ENCODE data around the gene PPP1R15B. TPM values are rescaled to one million over a fixed set of nuclear protein-coding genes. Genes with fewer than 3 reads are reported as not detected.

The PPP1R15B gene
- polyA plus RNA-seq, 1 donor (not counting 4 experiments of a cell fraction or from before 2014, with no cell fraction given), result 19.1 TPM

GRCh38 chr1:204408074-204408507, 3.5 kb downstream of the PPP1R15B start:
- H3K4me3 ChIP-seq (ENCODE audit: control insufficient read depth in 2 of 3, extremely low read depth in 1 of 3, insufficient read depth in 2 of 3, low read depth in 1 of 3, low read length in 3 of 3), result peak overlapping the region; percentile 88 to 100 (median 89)
- dilution Hi-C loops (cut with MboI; ENCODE audit: extremely low pct_ligation_motif_present, low sequenced_read_pairs), result no loop called here
- peaks cover 7% of the 10 kb centered on the region for H3K4me1 ChIP-seq (ENCODE audit: control insufficient read depth, extremely low read depth, insufficient read depth, low read length)
- DNase-seq (ENCODE audit: low read depth, low spot score) (no peak), FAIRE-seq (peak; percentile 5)
- no peaks in the 10 kb centered on the region for H3K9me3 ChIP-seq (ENCODE audit: control insufficient read depth, low read depth, low read length)
- H3K36me3 ChIP-seq (ENCODE audit: control insufficient read depth in 2 of 2, extremely low read depth in 1 of 2, insufficient read depth in 2 of 2, low read length in 2 of 2), result peaks cover 7 to 27% of the 10 kb centered on the region in 2 experiments
- H3K27ac ChIP-seq (ENCODE audit: control insufficient read depth, insufficient read depth, low read length), result peak overlapping the region; percentile 98
- H3K27me3 ChIP-seq (ENCODE audit: control insufficient read depth, extremely low read depth, insufficient read depth, low read length), result no peaks in the 10 kb centered on the region
- no peak overlapping the region for H2AFZ ChIP-seq (ENCODE audit: control insufficient read depth, low read length)
- H3K79me2 ChIP-seq (ENCODE audit: control insufficient read depth, insufficient read depth, low read length), result peaks cover 82% of the 10 kb centered on the region
- TF ChIP-seq CTCF (optimal IDR thresholded peaks at IDR 0.05 in 1 of 3, IDR thresholded peaks at IDR 0.05 in 1 of 3, conservative IDR thresholded peaks at IDR 0.05 in 1 of 3; ENCODE audit: extremely low read depth in 1 of 3, insufficient read depth in 2 of 3, low read length in 3 of 3) (no peak), EZH2 (IDR thresholded peaks at IDR 0.05; ENCODE audit: low read length) (no peak)
- peak overlapping the region; percentile 74 for H3K4me2 ChIP-seq (ENCODE audit: control insufficient read depth, extremely low read depth, insufficient read depth, low read depth, low read length)
- H3K9me1 ChIP-seq (ENCODE audit: control insufficient read depth, extremely low read depth, insufficient read depth, low read length), result no peaks in the 10 kb centered on the region
- peak overlapping the region; percentile 99 for H3K9ac ChIP-seq (ENCODE audit: control insufficient read depth, extremely low read depth, insufficient read depth, low read length)
- H4K20me1 ChIP-seq (ENCODE audit: control insufficient read depth, extremely low read depth, insufficient read depth, low read length), result peaks cover 27% of the 10 kb centered on the region

DNA sequence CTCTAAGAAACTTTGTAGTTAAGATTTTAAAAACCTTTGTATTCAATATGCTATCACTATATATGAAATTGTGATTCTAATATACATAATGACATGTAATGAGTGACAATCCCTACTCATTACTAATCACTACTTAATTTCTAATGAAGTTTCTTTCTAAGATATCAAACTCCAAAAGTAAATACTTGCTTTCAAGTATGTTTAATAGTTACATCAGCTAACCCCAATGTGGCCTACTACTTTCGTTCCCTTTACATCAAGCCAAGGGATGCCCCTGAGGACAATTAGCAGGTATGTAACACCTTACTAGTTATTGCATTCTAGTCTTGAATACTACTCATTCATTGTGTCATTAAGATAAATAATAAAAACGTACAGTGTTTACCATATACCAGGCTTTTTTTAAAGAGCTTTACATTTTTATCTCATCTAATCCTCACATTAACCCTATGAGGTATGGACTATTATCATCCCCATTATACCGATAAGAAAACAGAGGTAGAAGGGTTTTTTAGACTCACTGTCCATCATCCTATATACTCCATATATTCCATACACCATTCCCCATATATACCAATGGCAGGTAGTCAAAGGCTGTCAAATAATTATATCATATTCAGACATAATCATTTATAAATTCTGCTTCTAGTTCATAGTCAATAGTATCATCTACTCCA, 4.2 kb downstream of the PPP1R15B start:
- FAIRE-seq, result no peak
- H3K4me1 ChIP-seq (ENCODE audit: control insufficient read depth, extremely low read depth, insufficient read depth, low read length), result peaks cover 7% of the 10 kb centered on the region
- no peak for DNase-seq (ENCODE audit: low read depth, low spot score)

More for the DNA sequence above, 4.2 kb downstream of the PPP1R15B start:
- Histone ChIP-seq H3K27me3 (ENCODE audit: control insufficient read depth, extremely low read depth, insufficient read depth, low read length) (no peaks in the 10 kb centered on the region), H3K4me3 (ENCODE audit: control insufficient read depth in 2 of 3, extremely low read depth in 1 of 3, insufficient read depth in 2 of 3, low read depth in 1 of 3, low read length in 3 of 3) (peak overlapping the region; percentile 88 to 100 (median 89)), H3K4me2 (ENCODE audit: control insufficient read depth, extremely low read depth, insufficient read depth, low read depth, low read length) (peak overlapping the region; percentile 74), H3K36me3 (ENCODE audit: control insufficient read depth in 2 of 2, extremely low read depth in 1 of 2, insufficient read depth in 2 of 2, low read length in 2 of 2) (peaks cover 10 to 27% of the 10 kb centered on the region in 2 experiments), H3K27ac (ENCODE audit: control insufficient read depth, insufficient read depth, low read length) (peak overlapping the region; percentile 98), H2AFZ (ENCODE audit: control insufficient read depth, low read length) (no peak overlapping the region), H3K79me2 (ENCODE audit: control insufficient read depth, insufficient read depth, low read length) (peaks cover 82% of the 10 kb centered on the region), H4K20me1 (ENCODE audit: control insufficient read depth, extremely low read depth, insufficient read depth, low read length) (peaks cover 27% of the 10 kb centered on the region), H3K9me3 (ENCODE audit: control insufficient read depth, low read depth, low read length) (no peaks in the 10 kb centered on the region), H3K9me1 (ENCODE audit: control insufficient read depth, extremely low read depth, insufficient read depth, low read length) (no peaks in the 10 kb centered on the region), H3K9ac (ENCODE audit: control insufficient read depth, extremely low read depth, insufficient read depth, low read length) (peak overlapping the region; percentile 99)
- dilution Hi-C loops (cut with MboI; ENCODE audit: extremely low pct_ligation_motif_present, low sequenced_read_pairs), result no loop called here
- TF ChIP-seq EZH2 (IDR thresholded peaks at IDR 0.05; ENCODE audit: low read length) (no peak), CTCF (optimal IDR thresholded peaks at IDR 0.05 in 1 of 3, IDR thresholded peaks at IDR 0.05 in 1 of 3, conservative IDR thresholded peaks at IDR 0.05 in 1 of 3; ENCODE audit: extremely low read depth in 1 of 3, insufficient read depth in 2 of 3, low read length in 3 of 3) (no peak)
